ENCODE data around the gene BLOC1S1. TPM values are rescaled to one million over a fixed set of nuclear protein-coding genes. Genes with fewer than 3 reads are reported as not detected.

Gene BLOC1S1
- total RNA-seq, 2 experiments from 2014 or later: 164 to 181 TPM

GRCh38 chr12:55728186-55728938 is 12.5 kb downstream of the BLOC1S1 start:
- no peak for DNase-seq
- Mint-ChIP-seq H3K36me3 (ENCODE audit: low read depth) (peaks cover 19% of the 10 kb centered on the region), H3K9me3 (no peaks in the 10 kb centered on the region), H3K27ac (peak overlapping the region; percentile 62), H3K27me3 (no peaks in the 10 kb centered on the region), H3K4me1 (peaks cover 42% of the 10 kb centered on the region), H3K4me3 (peak overlapping the region; percentile 69)
- ChIA-PET CTCF (interaction anchor here (1.4 to 1.7 kb wide), 5 partner anchors 9 to 90 kb away, joined by 3 to 17 read pairs (median 4); partner anchors contain the start of genes BLOC1S1 and ORMDL2), POLR2A (no interaction called here)

- no peaks in the 10 kb centered on the region for H3K9me3 Mint-ChIP-seq
- peak; percentile 58 for DNase-seq
- peak within 1 kb of the TSS; percentile 87 for H3K4me3 Mint-ChIP-seq
- ChIA-PET CTCF (interaction anchor here (0.8 to 2.3 kb wide), 13 partner anchors 9 to 529 kb away, joined by 3 to 22 read pairs (median 4); partner anchors contain the start of genes ANKRD52, BLOC1S1, RAB5B and SUOX), POLR2A (no interaction called here)
- H3K27ac Mint-ChIP-seq: peak within 1 kb of the TSS; percentile 92
- H3K36me3 Mint-ChIP-seq (ENCODE audit: low read depth): peaks cover 16% of the 10 kb centered on the region
- H3K4me1 Mint-ChIP-seq: peaks cover 42% of the 10 kb centered on the region
- H3K27me3 Mint-ChIP-seq: no peaks in the 10 kb centered on the region
These were observed 13.3 kb downstream of the BLOC1S1 start, which contains the start of gene CD63 for GRCh38 chr12:55728939-55729818. Gene CD63 (minus strand): TSS chr12:55729009. CDS start chr12:55728341, 668 bp downstream.

DNA sequence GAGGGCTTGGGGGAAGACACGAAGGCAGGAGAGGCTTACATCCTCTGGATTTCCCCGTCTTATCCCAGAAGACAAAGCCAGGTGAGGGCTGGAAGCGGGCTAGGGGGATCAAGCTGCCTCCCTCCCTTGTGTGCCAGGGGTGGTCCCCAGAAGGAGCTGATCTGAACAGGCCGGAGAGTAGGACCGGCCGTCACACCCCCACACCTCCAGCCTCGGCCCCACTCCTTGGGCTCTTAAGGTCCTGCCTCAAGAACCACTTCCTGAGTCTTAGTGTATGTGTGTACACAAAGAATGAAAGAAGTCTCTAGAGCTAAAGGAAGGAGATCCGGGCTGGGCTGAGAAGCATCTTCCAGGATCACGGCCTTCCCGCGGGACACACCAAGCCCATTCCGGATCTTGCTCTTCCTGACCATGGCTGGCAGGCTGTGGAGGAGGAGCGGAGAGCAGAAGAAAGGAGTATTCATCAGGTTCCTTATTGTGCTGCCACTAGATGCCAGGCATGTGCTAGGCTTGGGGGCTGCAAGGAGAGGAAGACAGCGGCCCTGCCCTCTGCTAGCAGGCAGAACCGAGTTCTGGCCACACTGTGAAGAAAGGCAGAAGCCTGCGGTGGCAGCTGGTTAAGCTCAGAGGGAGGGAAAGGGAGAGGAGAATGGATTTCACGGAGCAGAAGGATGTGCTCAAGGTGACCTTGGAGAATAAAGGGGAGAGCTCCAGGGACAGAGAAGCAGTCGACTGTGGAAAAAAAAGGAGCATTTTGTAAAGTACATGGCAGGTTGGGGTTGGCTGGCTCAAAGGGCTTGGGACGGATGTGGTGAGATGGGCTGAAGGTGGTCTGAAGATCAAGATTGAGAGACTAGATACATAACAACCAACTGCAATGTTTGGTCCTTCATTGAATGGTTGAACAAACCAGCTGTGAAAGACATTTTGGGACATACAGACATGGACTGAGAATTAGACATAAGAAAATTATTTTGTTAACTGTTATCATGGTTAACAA is 14.3 kb downstream of the BLOC1S1 start:
- ChIA-PET POLR2A (interaction anchor here (0.5 kb wide), 1 partner anchor 1314 kb away, joined by 4 read pairs; no protein-coding TSS in a partner anchor), CTCF (interaction anchor here (0.8 to 2.3 kb wide), 15 partner anchors 8 to 528 kb away, joined by 3 to 22 read pairs (median 4); partner anchors contain the start of genes ANKRD52, BLOC1S1, RAB5B and SUOX)
- DNase-seq: peak; percentile 33
- no peaks in the 10 kb centered on the region for H3K27me3 Mint-ChIP-seq
- H3K27ac Mint-ChIP-seq: peak overlapping the region; percentile 92
- H3K4me1 Mint-ChIP-seq: peaks cover 36% of the 10 kb centered on the region
- H3K36me3 Mint-ChIP-seq (ENCODE audit: low read depth): peaks cover 12% of the 10 kb centered on the region
- peak overlapping the region; percentile 87 for H3K4me3 Mint-ChIP-seq
- no peaks in the 10 kb centered on the region for H3K9me3 Mint-ChIP-seq

- POLR2A ChIA-PET: no interaction called here
- Mint-ChIP-seq H3K36me3 (ENCODE audit: low read depth) (no peaks in the 10 kb centered on the region), H3K4me3 (no peak overlapping the region), H3K4me1 (peaks cover 33% of the 10 kb centered on the region), H3K9me3 (no peaks in the 10 kb centered on the region), H3K27me3 (no peaks in the 10 kb centered on the region), H3K27ac (no peak overlapping the region)
- no peak for DNase-seq
- CTCF ChIA-PET: interaction anchor here (1.2 kb wide), 1 partner anchor 86 kb away, joined by 3 read pairs; the partner anchor contains the start of genes ORMDL2 and SARNP
These were observed 16.4 kb downstream of the BLOC1S1 start for GRCh38 chr12:55732288-55732687.

GRCh38 chr12:55733021-55733555 is 17.2 kb downstream of the BLOC1S1 start:
- H3K27ac Mint-ChIP-seq: no peak overlapping the region
- CTCF ChIA-PET: interaction anchor here (0.8 to 1.2 kb wide), 3 partner anchors 85 to 263 kb away, joined by 3 read pairs; partner anchors contain the start of genes ORMDL2 and SARNP
- peaks cover 34% of the 10 kb centered on the region for H3K4me1 Mint-ChIP-seq
- no peaks in the 10 kb centered on the region for H3K27me3 Mint-ChIP-seq
- DNase-seq: no peak
- POLR2A ChIA-PET: interaction anchor here (0.6 to 1.0 kb wide), 2 partner anchors 241 to 263 kb away, joined by 3 to 4 read pairs; partner anchors contain the start of gene RAB5B
- no peaks in the 10 kb centered on the region for H3K9me3 Mint-ChIP-seq
- no peak overlapping the region for H3K4me3 Mint-ChIP-seq
- no peaks in the 10 kb centered on the region for H3K36me3 Mint-ChIP-seq (ENCODE audit: low read depth)

DNA sequence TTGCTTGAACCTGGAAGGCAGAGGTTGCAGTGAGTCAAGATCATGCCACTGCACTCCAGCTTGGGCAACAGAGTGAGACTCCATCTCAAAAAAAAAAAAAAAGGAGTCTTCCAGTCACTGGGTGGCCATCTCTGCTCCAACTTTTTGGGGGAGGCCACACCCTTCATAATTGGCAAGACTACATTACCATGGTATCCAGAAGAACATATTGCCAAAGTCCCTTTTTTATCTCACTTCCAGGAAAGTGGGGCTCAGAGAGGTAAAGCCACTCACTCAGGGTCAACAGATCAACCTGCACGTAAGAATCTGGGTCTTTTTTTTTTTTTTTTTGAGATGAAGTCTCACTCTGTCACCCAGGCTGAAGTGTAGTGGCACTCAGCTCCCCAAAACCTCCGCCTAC is 18.0 kb downstream of the BLOC1S1 start:
- Mint-ChIP-seq H3K9me3 (no peaks in the 10 kb centered on the region), H3K4me1 (peaks cover 39% of the 10 kb centered on the region), H3K27me3 (no peaks in the 10 kb centered on the region), H3K4me3 (no peak overlapping the region), H3K27ac (no peak overlapping the region), H3K36me3 (ENCODE audit: low read depth) (no peaks in the 10 kb centered on the region)
- DNase-seq: no peak
- CTCF ChIA-PET: interaction anchor here (0.5 to 8.2 kb wide), 4 partner anchors 15 to 87 kb away, joined by 3 to 75 read pairs (median 3); partner anchors contain the start of genes BLOC1S1 and RDH5
- POLR2A ChIA-PET: interaction anchor here (1.0 kb wide), 1 partner anchor 240 kb away, joined by 4 read pairs; the partner anchor contains the start of gene RAB5B

DNA sequence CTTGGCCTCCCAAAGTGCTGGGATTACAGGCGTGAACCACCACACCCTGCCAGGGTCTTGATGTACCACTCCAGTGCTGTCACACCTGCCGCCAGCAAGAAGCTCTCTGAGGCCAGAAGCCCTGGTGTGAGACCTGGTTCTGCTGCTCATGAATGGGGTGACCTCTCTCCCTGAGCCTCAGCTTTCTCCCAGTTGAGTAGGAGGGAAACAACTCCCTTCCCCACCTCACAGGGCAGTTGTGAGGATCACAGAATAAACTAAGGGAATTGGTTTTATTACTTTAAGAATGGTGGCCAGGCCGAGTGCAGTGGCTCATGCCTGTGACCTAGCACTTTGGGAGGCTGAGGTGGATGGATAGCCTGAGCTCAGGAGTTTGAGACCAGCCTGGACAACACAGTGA is 18.7 kb downstream of the BLOC1S1 start:
- no peaks in the 10 kb centered on the region for H3K9me3 Mint-ChIP-seq
- POLR2A ChIA-PET: interaction anchor here (0.6 kb wide), 1 partner anchor 319 kb away, joined by 16 read pairs; no protein-coding TSS in a partner anchor
- H3K4me3 Mint-ChIP-seq: no peak overlapping the region
- no peaks in the 10 kb centered on the region for H3K36me3 Mint-ChIP-seq (ENCODE audit: low read depth)
- DNase-seq: no peak
- no peaks in the 10 kb centered on the region for H3K27me3 Mint-ChIP-seq
- CTCF ChIA-PET: interaction anchor here (0.7 to 8.2 kb wide), 4 partner anchors 15 to 193 kb away, joined by 3 to 75 read pairs (median 4); partner anchors contain the start of genes BLOC1S1, PYM1 and RDH5
- peaks cover 39% of the 10 kb centered on the region for H3K4me1 Mint-ChIP-seq
- no peak overlapping the region for H3K27ac Mint-ChIP-seq

DNA sequence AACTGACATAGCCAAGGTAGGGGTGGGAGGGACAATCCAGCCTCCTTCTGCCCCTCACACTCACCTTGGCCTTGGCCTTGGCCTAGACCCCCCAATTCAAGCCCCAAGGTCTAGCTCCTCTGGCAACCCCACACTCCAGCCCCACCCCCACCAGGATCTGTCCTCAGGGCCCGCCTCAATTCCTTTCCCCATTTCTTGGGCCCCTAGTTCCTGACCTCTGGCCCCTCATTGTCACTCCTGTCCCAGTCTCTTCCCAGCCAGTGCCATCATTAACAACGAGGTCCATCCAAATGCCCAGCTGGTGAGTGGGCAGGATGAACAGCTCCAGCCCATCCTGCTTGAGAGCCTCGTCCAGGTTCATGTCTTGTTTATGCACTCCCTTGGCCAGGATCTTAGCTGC is 20.2 kb downstream of the BLOC1S1 start:
- ChIA-PET POLR2A (no interaction called here), CTCF (interaction anchor here (0.5 to 8.2 kb wide), 6 partner anchors 11 to 311 kb away, joined by 3 to 75 read pairs (median 4); partner anchors contain the start of genes BLOC1S1 and RDH5)
- Mint-ChIP-seq H3K4me3 (no peak overlapping the region), H3K27ac (peak overlapping the region; percentile 41), H3K4me1 (peaks cover 33% of the 10 kb centered on the region), H3K36me3 (ENCODE audit: low read depth) (no peaks in the 10 kb centered on the region), H3K9me3 (no peaks in the 10 kb centered on the region), H3K27me3 (peaks cover 2% of the 10 kb centered on the region)
- DNase-seq: no peak

DNA sequence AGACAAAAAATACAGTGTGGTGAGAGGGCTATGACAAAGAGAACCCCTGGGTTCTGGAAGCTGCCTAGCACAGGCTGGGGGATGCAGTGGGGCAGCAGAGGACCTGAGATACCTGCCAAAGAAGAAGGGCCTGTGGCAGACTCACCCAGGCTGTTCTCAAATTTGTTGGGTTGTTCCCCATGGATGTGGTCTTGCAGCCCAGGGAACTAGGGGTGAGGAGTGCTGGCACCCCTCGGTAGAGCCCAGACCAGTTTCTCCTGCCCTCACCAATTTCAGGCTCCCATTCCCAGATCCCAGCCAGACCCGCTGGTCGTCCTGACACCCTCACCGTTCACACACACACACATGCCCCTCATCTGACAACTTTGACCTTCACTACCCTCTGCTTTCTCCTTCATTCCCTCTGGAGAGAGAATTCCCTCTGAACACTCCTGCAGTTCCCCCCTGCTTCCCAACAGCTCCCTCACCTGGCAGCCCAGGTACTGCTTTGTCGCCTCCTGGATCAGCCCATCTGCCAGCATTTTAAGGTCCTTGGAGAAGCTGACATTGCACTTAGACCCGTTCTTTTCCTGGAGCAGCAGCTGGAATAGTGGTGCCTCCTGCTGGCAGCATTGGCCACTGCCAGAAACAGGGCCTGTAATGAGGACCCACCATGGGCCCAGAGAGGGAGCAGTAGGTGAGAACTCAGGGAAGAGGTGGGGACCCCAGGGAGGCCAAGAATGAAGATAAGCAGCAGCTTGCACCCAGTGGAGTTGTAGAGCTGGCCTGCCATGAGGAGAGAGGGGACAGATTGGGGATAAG is 21.1 kb downstream of the BLOC1S1 start:
- no peak overlapping the region for H3K27ac Mint-ChIP-seq
- peak overlapping the region; percentile 87 for H3K4me3 Mint-ChIP-seq
- CTCF ChIA-PET: interaction anchor here (0.5 to 8.2 kb wide), 18 partner anchors 9 to 452 kb away, joined by 3 to 75 read pairs (median 4); partner anchors contain the start of genes BLOC1S1, ORMDL2, RAB5B and RDH5
- H3K36me3 Mint-ChIP-seq (ENCODE audit: low read depth): no peaks in the 10 kb centered on the region
- no peaks in the 10 kb centered on the region for H3K9me3 Mint-ChIP-seq
- peaks cover 5% of the 10 kb centered on the region for H3K27me3 Mint-ChIP-seq
- H3K4me1 Mint-ChIP-seq: peaks cover 35% of the 10 kb centered on the region
- peak; percentile 66 for DNase-seq
- POLR2A ChIA-PET: no interaction called here

- peak overlapping the region; percentile 87 for H3K4me3 Mint-ChIP-seq
- H3K36me3 Mint-ChIP-seq (ENCODE audit: low read depth): no peaks in the 10 kb centered on the region
- ChIA-PET POLR2A (interaction anchor here (1.8 kb wide), 1 partner anchor 237 kb away, joined by 4 read pairs; the partner anchor contains the start of gene RAB5B), CTCF (interaction anchor here (0.6 to 8.2 kb wide), 33 partner anchors 8 to 495 kb away, joined by 3 to 75 read pairs (median 5); partner anchors contain the start of genes BLOC1S1, CD63, DGKA and ORMDL2)
- H3K27ac Mint-ChIP-seq: peak overlapping the region; percentile 86
- DNase-seq: no peak
- H3K27me3 Mint-ChIP-seq: peaks cover 9% of the 10 kb centered on the region
- peaks cover 40% of the 10 kb centered on the region for H3K4me1 Mint-ChIP-seq
- H3K9me3 Mint-ChIP-seq: no peaks in the 10 kb centered on the region
These were observed 21.8 kb downstream of the BLOC1S1 start for GRCh38 chr12:55737581-55738122.
